ENCODE measurements around the gene EPHA3.

The EPHA3 gene

GRCh38 chr3:89367166-89367565, 259.7 kb downstream of the EPHA3 start:
- no peak for DNase-seq

- DNase-seq, result no peak
Measured at GRCh38 chr3:89368846-89369245, 261.4 kb downstream of the EPHA3 start.

GRCh38 chr3:89372456-89372855, 265.0 kb downstream of the EPHA3 start:
- DNase-seq, result no peak

GRCh38 chr3:89373434-89373833, 266.0 kb downstream of the EPHA3 start:
- DNase-seq, result no peak

GRCh38 chr3:89375451-89375850, 268.0 kb downstream of the EPHA3 start:
- DNase-seq, result no peak

GRCh38 chr3:89380016-89380415, 272.6 kb downstream of the EPHA3 start:
- no peak for DNase-seq

- no peak for DNase-seq
Measured at GRCh38 chr3:89392991-89393390, 285.6 kb downstream of the EPHA3 start.

GRCh38 chr3:89395456-89395855, 288.0 kb downstream of the EPHA3 start:
- DNase-seq, result no peak

- no peak for DNase-seq
Measured at GRCh38 chr3:89395996-89396395, 288.6 kb downstream of the EPHA3 start.

- no peak for DNase-seq
Measured at GRCh38 chr3:89402051-89402450, 294.6 kb downstream of the EPHA3 start.

- no peak for DNase-seq
Measured at GRCh38 chr3:89405176-89405575, 297.8 kb downstream of the EPHA3 start.

GRCh38 chr3:89405593-89405992, 298.2 kb downstream of the EPHA3 start:
- DNase-seq, result no peak

- no peak for DNase-seq
Measured at GRCh38 chr3:89411201-89411600, 303.8 kb downstream of the EPHA3 start.

GRCh38 chr3:89414270-89414669, 306.8 kb downstream of the EPHA3 start:
- no peak for DNase-seq

- DNase-seq, result no peak
Measured at GRCh38 chr3:89419647-89420241, 312.3 kb downstream of the EPHA3 start.

- DNase-seq, result no peak
Measured at GRCh38 chr3:89426060-89426459, 318.6 kb downstream of the EPHA3 start.

GRCh38 chr3:89434621-89435380, 327.4 kb downstream of the EPHA3 start:
- no peak for DNase-seq

GRCh38 chr3:89436846-89437245, 329.4 kb downstream of the EPHA3 start:
- no peak for DNase-seq

- no peak for DNase-seq
Measured at GRCh38 chr3:89440386-89440785, 333.0 kb downstream of the EPHA3 start.

GRCh38 chr3:89441141-89441540, 333.7 kb downstream of the EPHA3 start:
- DNase-seq, result no peak

- DNase-seq, result no peak
Measured at GRCh38 chr3:89446593-89446992, 339.2 kb downstream of the EPHA3 start.

GRCh38 chr3:89447243-89447642, 339.8 kb downstream of the EPHA3 start:
- DNase-seq, result no peak

- no peak for DNase-seq
Measured at GRCh38 chr3:89449086-89449485, 341.7 kb downstream of the EPHA3 start.

GRCh38 chr3:89452066-89452465, 344.6 kb downstream of the EPHA3 start:
- DNase-seq, result no peak

- DNase-seq, result no peak
Measured at GRCh38 chr3:89455240-89455639, 347.8 kb downstream of the EPHA3 start.
